Upper lobe of left lung (tissue), 4 donors: ENCODE measurements around the gene CATSPERE.

Source experiments
- CTCF ChIP-seq, 6 experiments: fragments of 450-650 bp in 4 of 6; fragments of 200-600 bp in 2 of 6; sonication (generic) in 2 of 6; IDR thresholded peaks; one replicate each; pipeline ENCODE4 v1.5.1; 2016 to 2019; ENCODE audit warnings: antibody characterized with exemption in 6 of 6
- POLR2A ChIP-seq, 4 donors: fragments of 450-650 bp; IDR thresholded peaks; one replicate each; pipeline ENCODE4 v1.5.1; 2016 to 2017; ENCODE audit warnings: antibody characterized with exemption in 4 of 4, mild to moderate bottlenecking in 2 of 4
- POLR2AphosphoS5 ChIP-seq, 2 donors: sonication (generic); formaldehyde crosslinking; IDR thresholded peaks; one replicate each; pipeline ENCODE4 v1.5.1; 2017; ENCODE audit warnings: antibody characterized with exemption in 2 of 2

- TF ChIP-seq CTCF (IDR thresholded peaks at IDR 0.05): no peak
- TF ChIP-seq POLR2A (IDR thresholded peaks at IDR 0.05): no peak
- TF ChIP-seq POLR2AphosphoS5 (IDR thresholded peaks at IDR 0.05): no peak
Measured at GRCh38 chr1:244678697-244679096, 217.6 kb downstream of the CATSPERE start.
